PC-3 (cell line): ENCODE results near the gene HNRNPL. TPM values are rescaled to one million over a fixed set of nuclear protein-coding genes. Genes with fewer than 3 reads are reported as not detected.
A peak's percentile ranks its signal among the peaks of the same experiment; 100 is the strongest.

Experiments
- ATAC-seq: fragments of 200-7000 bp; cut with Tn5 transposase; 2 replicates; pipeline ENCODE4 v1.9.1; 2020; ENCODE audit warnings: mild to moderate bottlenecking, moderate library complexity
- BruUV-seq: library from RNA; stranded (reverse); fragments of 400-500 nt; replicated peaks from 2 replicates; lab custom pipeline; 2021; lab: Mats Ljungman, UMichigan
- CTCF ChIA-PET: fragments of 300-600 bp; sonication (Branson Sonifier 250); formaldehyde crosslinking; loops from one replicate; lab custom pipeline; 2022; ENCODE audit warnings: antibody characterized with exemption; lab: Charles Lee
- POLR2A ChIA-PET: fragments of 300-600 bp; sonication (Branson Sonifier 250); formaldehyde crosslinking; loops from one replicate; lab custom pipeline; 2022; ENCODE audit warnings: antibody characterized with exemption; ENCODE audit not compliant: unreplicated experiment; lab: Charles Lee
- DNase-seq: peaks from one replicate; pipeline ENCODE4 v3.0.0-alpha.2; 2015
- H2AFZ ChIP-seq: fragments of 300-600 bp; sonication (generic); 2 replicates; pipeline ENCODE4 v1.6.0; 2016; ENCODE audit warnings: antibody characterized with exemption, low read length
- H3F3A ChIP-seq: fragments of 300-600 bp; sonication (generic); one replicate; pipeline ENCODE4 v1.6.0; 2017; ENCODE audit warnings: antibody characterized with exemption, low read length, control low read depth, mild to moderate bottlenecking; ENCODE audit not compliant: unreplicated experiment
- H3K27ac ChIP-seq: fragments of 300-600 bp; sonication (generic); 2 replicates; pipeline ENCODE4 v1.5.1; 2016; ENCODE audit warnings: mild to moderate bottlenecking, low read length
- H3K27me3 ChIP-seq: fragments of 300-600 bp; sonication (generic); 2 replicates; pipeline ENCODE4 v1.6.1; 2016; ENCODE audit warnings: low read length, mixed read lengths
- H3K36me3 ChIP-seq: fragments of 300-600 bp; sonication (generic); 2 replicates; pipeline ENCODE4 v1.6.1; 2016; ENCODE audit warnings: low read depth, mixed run types, low read length, mixed read lengths
- H3K4me1 ChIP-seq: fragments of 300-600 bp; sonication (generic); 2 replicates; pipeline ENCODE4 v1.5.1; 2016; ENCODE audit warnings: low read length; ENCODE audit not compliant: insufficient read depth
- H3K4me2 ChIP-seq: fragments of 300-600 bp; sonication (generic); 2 replicates; pipeline ENCODE4 v1.6.0; 2016; ENCODE audit warnings: low read length
- H3K4me3 ChIP-seq: fragments of 300-600 bp; sonication (generic); 2 replicates; pipeline ENCODE4 v1.5.1; 2016; ENCODE audit warnings: mild to moderate bottlenecking, low read length, mixed read lengths
- H3K79me2 ChIP-seq: fragments of 300-600 bp; sonication (generic); 2 replicates; pipeline ENCODE4 v1.6.1; 2017; ENCODE audit warnings: low read length, mixed read lengths
- H3K9ac ChIP-seq: fragments of 300-600 bp; sonication (generic); 2 replicates; pipeline ENCODE4 v1.6.0; 2016; ENCODE audit warnings: mild to moderate bottlenecking, low read length
- H3K9me2 ChIP-seq: fragments of 300-600 bp; sonication (generic); replicated peaks from 2 replicates; pipeline ENCODE4 v1.6.1; 2016; ENCODE audit warnings: mixed run types, low read length, mixed read lengths
- H3K9me3 ChIP-seq: fragments of 300-600 bp; sonication (generic); 2 replicates; pipeline ENCODE4 v1.6.1; 2016; ENCODE audit warnings: low read length, mixed read lengths
- H4K20me1 ChIP-seq: fragments of 300-600 bp; sonication (generic); 2 replicates; pipeline ENCODE4 v1.6.1; 2016; ENCODE audit warnings: low read length, mixed read lengths
- EZH2 ChIP-seq: fragments of 300-600 bp; sonication (generic); IDR thresholded peaks from one replicate; pipeline ENCODE4 v1.6.1; 2017; ENCODE audit warnings: antibody characterized with exemption, mild to moderate bottlenecking, low read length; ENCODE audit not compliant: unreplicated experiment
- EZH2phosphoT487 ChIP-seq: fragments of 300-600 bp; sonication (generic); IDR thresholded peaks from 2 replicates; pipeline ENCODE4 v1.6.1; 2018; ENCODE audit warnings: mild to moderate bottlenecking, antibody characterized with exemption, low read length, borderline replicate concordance
- intact Hi-C: fragments of 100-400 bp; cut with micrococcal nuclease; formaldehyde crosslinking; loops from 2 replicates; pipeline ENCODE4 v1.9.0; 2023
- total RNA-seq: library from RNA; depleted of rRNA; stranded (reverse); fragments of >200 nt; gene quantifications from 2 replicates; pipeline ENCODE4 v1.2.3, GENCODE V29; 2014
- TF ChIP-seq, protein P1 (sequence below): fragments of 300-600 bp; sonication (generic); conservative IDR thresholded peaks from 2 replicates; pipeline ENCODE4 v1.5.1; 2017; ENCODE audit warnings: antibody characterized with exemption, low read depth, mild to moderate bottlenecking, low read length

HNRNPL gene
- total RNA-seq, 1 experiment from 2014 or later, result 315 TPM

DNA sequence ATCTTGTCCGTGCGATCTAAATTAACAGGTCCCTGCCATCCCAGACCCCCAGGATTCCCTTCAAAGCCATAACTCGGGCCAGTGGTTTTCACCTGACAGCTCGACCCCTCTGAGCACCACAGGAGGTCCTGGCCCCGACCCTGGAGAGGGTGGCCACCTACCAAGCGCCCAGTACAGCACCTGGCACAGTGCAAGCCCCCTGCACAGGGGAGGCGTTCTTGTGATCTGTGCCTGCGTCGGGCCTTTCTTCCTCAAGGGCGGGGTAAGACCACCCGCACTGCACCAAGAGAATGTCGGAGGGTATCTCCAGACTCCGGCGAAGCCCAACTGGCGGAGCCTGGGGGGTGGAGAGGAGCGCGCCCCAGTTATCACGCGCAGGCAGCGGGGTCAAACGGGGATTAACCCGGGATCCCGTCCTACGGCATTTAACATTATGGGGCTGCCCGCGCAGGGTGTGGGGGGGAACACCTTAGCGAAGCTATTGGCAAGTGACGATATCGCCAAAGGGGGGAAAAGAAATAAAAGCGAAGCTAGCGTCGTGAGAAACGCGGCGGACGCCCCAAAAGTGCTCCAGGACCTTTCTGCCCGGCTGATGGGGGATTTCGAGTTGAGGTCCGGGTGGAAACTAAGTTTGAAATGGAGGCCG, 1.3 kb upstream of the HNRNPL start:
- ChIA-PET CTCF (interaction anchor here (0.6 kb wide), 1 partner anchor 12 kb away, joined by 4 read pairs; no protein-coding TSS in a partner anchor), POLR2A (interaction anchor here (0.6 kb wide), 1 partner anchor 80 kb away, joined by 3 read pairs; the partner anchor contains the start of genes MRPS12 and SARS2)
- Histone ChIP-seq H3K4me1 (peaks cover 28% of the 10 kb centered on the region), H4K20me1 (peaks cover 19% of the 10 kb centered on the region; the same call in 1 of the 2 replicates), H3K4me2 (peak overlapping the region; percentile 95), H3K27ac (peak overlapping the region; percentile 74), H3K79me2 (peaks cover 39% of the 10 kb centered on the region), H2AFZ (peak overlapping the region; percentile 51; the same call in 1 of the 2 replicates), H3K9me3 (no peaks in the 10 kb centered on the region), H3F3A (no peaks in the 10 kb centered on the region), H3K4me3 (peak overlapping the region; percentile 65), H3K36me3 (peaks cover 16% of the 10 kb centered on the region), H3K9ac (peak overlapping the region; percentile 85), H3K9me2 (no peaks in the 10 kb centered on the region), H3K27me3 (no peaks in the 10 kb centered on the region)
- no peak for TF ChIP-seq EZH2phosphoT487
- DNase-seq (no peak), ATAC-seq (no peak)
- TSS peak; percentile 87 for BruUV-seq
- intact Hi-C loops, result loop anchor here (1.0 to 5.0 kb wide), 2 partner anchors 46 to 79 kb away; partner anchors contain the start of genes MRPS12, NFKBIB, SARS2 and SIRT2

DNA sequence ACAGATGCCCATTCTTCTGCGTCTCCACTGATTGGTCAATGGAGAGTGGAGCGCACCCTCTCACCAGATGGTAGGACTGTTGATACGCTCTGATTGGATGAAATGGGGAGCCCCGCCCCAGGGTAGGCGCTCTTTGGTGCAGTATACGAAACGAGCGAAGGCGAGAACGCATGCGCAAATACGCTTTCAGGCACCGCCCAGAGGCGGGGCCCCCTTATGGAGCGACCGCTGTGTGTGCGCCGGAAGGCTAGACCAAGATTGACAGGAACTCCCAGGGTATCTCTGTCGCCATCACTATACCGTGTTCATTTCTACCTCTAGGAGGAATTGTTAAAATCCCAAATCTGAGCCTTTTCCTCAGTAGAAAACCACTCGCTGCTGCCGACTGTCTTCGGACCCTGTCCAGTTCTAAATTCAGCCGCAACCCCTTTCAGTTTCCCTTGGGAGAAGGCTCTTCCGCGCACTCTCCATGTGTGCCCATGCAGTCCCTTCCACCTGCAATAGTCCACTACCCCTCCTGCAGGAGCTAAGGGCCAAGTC, 720 bp upstream of the HNRNPL start:
- Histone ChIP-seq H3K27me3 (no peaks in the 10 kb centered on the region), H3K4me1 (peaks cover 28% of the 10 kb centered on the region), H2AFZ (peak overlapping the region; percentile 51; the same call in 1 of the 2 replicates), H4K20me1 (peaks cover 20% of the 10 kb centered on the region; the same call in 1 of the 2 replicates), H3K27ac (peak overlapping the region; percentile 74), H3K9me2 (no peaks in the 10 kb centered on the region), H3K9ac (peak overlapping the region; percentile 85), H3K79me2 (peaks cover 45% of the 10 kb centered on the region), H3K4me2 (peak overlapping the region; percentile 95), H3F3A (no peaks in the 10 kb centered on the region), H3K4me3 (peak overlapping the region; percentile 65), H3K9me3 (no peaks in the 10 kb centered on the region), H3K36me3 (peaks cover 22% of the 10 kb centered on the region)
- intact Hi-C loops, result loop anchor here (1.0 to 5.0 kb wide), 2 partner anchors 47 to 80 kb away; partner anchors contain the start of genes MRPS12, NFKBIB, SARS2 and SIRT2
- DNase-seq, result no peak
- no peak for TF ChIP-seq EZH2phosphoT487
- no peak for TF ChIP-seq EZH2
- TF ChIP-seq, protein P1, sequence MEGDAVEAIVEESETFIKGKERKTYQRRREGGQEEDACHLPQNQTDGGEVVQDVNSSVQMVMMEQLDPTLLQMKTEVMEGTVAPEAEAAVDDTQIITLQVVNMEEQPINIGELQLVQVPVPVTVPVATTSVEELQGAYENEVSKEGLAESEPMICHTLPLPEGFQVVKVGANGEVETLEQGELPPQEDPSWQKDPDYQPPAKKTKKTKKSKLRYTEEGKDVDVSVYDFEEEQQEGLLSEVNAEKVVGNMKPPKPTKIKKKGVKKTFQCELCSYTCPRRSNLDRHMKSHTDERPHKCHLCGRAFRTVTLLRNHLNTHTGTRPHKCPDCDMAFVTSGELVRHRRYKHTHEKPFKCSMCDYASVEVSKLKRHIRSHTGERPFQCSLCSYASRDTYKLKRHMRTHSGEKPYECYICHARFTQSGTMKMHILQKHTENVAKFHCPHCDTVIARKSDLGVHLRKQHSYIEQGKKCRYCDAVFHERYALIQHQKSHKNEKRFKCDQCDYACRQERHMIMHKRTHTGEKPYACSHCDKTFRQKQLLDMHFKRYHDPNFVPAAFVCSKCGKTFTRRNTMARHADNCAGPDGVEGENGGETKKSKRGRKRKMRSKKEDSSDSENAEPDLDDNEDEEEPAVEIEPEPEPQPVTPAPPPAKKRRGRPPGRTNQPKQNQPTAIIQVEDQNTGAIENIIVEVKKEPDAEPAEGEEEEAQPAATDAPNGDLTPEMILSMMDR, result no peak
- ChIA-PET POLR2A (no interaction called here), CTCF (interaction anchor here (0.6 kb wide), 1 partner anchor 12 kb away, joined by 4 read pairs; no protein-coding TSS in a partner anchor)
- ATAC-seq, result peak; percentile 77
- BruUV-seq, result no TSS peak

DNA sequence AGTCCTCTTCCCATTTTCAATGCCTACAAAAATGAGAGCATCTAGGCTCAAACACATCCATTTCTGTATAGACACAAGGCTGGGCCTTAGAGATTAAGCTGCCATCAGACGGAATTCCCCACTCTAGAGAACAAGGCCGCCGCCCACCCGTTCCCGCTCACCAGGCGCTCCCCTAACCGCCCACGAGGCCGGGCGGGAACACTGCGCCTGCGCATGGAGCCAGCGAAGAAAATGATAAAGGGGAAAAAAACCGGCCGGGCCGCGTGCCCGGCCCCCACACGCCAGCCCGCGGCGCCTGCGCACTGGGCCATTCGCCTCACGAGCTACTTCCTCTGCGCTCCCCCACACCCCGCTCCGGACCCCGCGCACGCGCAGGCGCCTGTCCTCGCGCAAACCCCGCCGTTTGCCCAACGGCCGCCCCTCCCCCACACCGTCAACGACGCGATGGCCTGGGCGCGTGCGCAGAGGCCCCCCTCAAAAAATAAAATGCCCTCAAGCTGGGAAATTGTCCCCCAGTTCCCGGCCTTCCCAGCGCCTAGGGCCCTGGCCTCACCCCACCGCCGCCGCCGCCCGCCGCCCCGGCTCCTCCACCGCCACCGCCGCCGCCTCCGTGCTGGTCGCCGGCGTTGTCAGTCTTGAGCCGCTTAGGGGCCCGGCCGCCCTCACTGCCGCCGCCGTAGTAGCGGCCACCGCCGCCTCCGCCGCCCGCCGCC, 483 bp downstream of the HNRNPL start:
- Histone ChIP-seq H3K79me2 (peaks cover 57% of the 10 kb centered on the region), H3K27me3 (no peaks in the 10 kb centered on the region)

More for the DNA sequence above, 483 bp downstream of the HNRNPL start:
- H3K27ac ChIP-seq, result peak overlapping the region; percentile 97
- H3K9ac ChIP-seq, result peak overlapping the region; percentile 99
- H3K9me3 ChIP-seq, result no peaks in the 10 kb centered on the region
- CTCF ChIA-PET, result no interaction called here
- H2AFZ ChIP-seq, result peak overlapping the region; percentile 53; the same call in 1 of the 2 replicates
- peaks cover 28% of the 10 kb centered on the region for H3K4me1 ChIP-seq
- no TSS peak for BruUV-seq
- TF ChIP-seq EZH2 (no peak), EZH2phosphoT487 (no peak)
- TF ChIP-seq, protein P1, result no peak
- peak overlapping the region; percentile 83 for H3K4me3 ChIP-seq
- ATAC-seq, result peak; percentile 12
- peaks cover 34% of the 10 kb centered on the region for H3K36me3 ChIP-seq
- H3K9me2 ChIP-seq, result no peaks in the 10 kb centered on the region
- DNase-seq, result peak; percentile 94
- intact Hi-C loops, result no loop called here
- POLR2A ChIA-PET, result interaction anchor here (0.6 to 0.7 kb wide), 6 partner anchors 11 to 582 kb away, joined by 3 to 21 read pairs (median 5); no protein-coding TSS in a partner anchor
- H4K20me1 ChIP-seq, result peaks cover 26% of the 10 kb centered on the region; the same call in 1 of the 2 replicates
- H3K4me2 ChIP-seq, result peak overlapping the region; percentile 97
- no peaks in the 10 kb centered on the region for H3F3A ChIP-seq
